Limb (tissue), 2 donors: ENCODE data around the gene CYB561A3.

ENCODE experiments used
- DNase-seq, 2 donors: peaks; one replicate each; pipeline ENCODE4 v3.0.0-alpha.2; 2016; ENCODE audit errors: extremely low spot score in 2 of 2

Gene CYB561A3

GRCh38 chr11:61369372-61370348 is 8.0 kb upstream of the CYB561A3 start:
- no peak for DNase-seq

GRCh38 chr11:61368646-61369045 is 7.0 kb upstream of the CYB561A3 start:
- no peak for DNase-seq

GRCh38 chr11:61367406-61367805 is 5.7 kb upstream of the CYB561A3 start:
- no peak for DNase-seq

- DNase-seq = no peak
These were observed 2.5 kb upstream of the CYB561A3 start for GRCh38 chr11:61364012-61364675.

- DNase-seq = no peak
These were observed 827 bp upstream of the CYB561A3 start for GRCh38 chr11:61362542-61362875.

- DNase-seq = no peak
These were observed 393 bp downstream of the CYB561A3 start for GRCh38 chr11:61361237-61361740.

- DNase-seq = no peak
These were observed 2.2 kb downstream of the CYB561A3 start for GRCh38 chr11:61359516-61359915.

- no peak for DNase-seq
These were observed 3.1 kb downstream of the CYB561A3 start for GRCh38 chr11:61358566-61358965.

- no peak for DNase-seq
These were observed 3.8 kb downstream of the CYB561A3 start for GRCh38 chr11:61357894-61358239.

GRCh38 chr11:61357233-61357893 is 4.3 kb downstream of the CYB561A3 start:
- no peak for DNase-seq

GRCh38 chr11:61356706-61357105 is 5.0 kb downstream of the CYB561A3 start:
- no peak for DNase-seq

GRCh38 chr11:61354208-61354607 is 7.5 kb downstream of the CYB561A3 start:
- no peak for DNase-seq

GRCh38 chr11:61353131-61354067 is 8.3 kb downstream of the CYB561A3 start:
- no peak for DNase-seq

GRCh38 chr11:61352038-61352437 is 9.6 kb downstream of the CYB561A3 start:
- DNase-seq = no peak

GRCh38 chr11:61350803-61351202 is 10.9 kb downstream of the CYB561A3 start:
- DNase-seq = no peak

GRCh38 chr11:61350336-61350735 is 11.3 kb downstream of the CYB561A3 start:
- DNase-seq = no peak

- no peak for DNase-seq
These were observed 11.8 kb downstream of the CYB561A3 start for GRCh38 chr11:61349916-61350315.

- DNase-seq = no peak
These were observed 12.4 kb downstream of the CYB561A3 start for GRCh38 chr11:61349189-61349751.

- DNase-seq = no peak
These were observed 13.7 kb downstream of the CYB561A3 start for GRCh38 chr11:61347916-61348461.
